ENCODE measurements around the gene ALOX12.

ALOX12 gene

DNA sequence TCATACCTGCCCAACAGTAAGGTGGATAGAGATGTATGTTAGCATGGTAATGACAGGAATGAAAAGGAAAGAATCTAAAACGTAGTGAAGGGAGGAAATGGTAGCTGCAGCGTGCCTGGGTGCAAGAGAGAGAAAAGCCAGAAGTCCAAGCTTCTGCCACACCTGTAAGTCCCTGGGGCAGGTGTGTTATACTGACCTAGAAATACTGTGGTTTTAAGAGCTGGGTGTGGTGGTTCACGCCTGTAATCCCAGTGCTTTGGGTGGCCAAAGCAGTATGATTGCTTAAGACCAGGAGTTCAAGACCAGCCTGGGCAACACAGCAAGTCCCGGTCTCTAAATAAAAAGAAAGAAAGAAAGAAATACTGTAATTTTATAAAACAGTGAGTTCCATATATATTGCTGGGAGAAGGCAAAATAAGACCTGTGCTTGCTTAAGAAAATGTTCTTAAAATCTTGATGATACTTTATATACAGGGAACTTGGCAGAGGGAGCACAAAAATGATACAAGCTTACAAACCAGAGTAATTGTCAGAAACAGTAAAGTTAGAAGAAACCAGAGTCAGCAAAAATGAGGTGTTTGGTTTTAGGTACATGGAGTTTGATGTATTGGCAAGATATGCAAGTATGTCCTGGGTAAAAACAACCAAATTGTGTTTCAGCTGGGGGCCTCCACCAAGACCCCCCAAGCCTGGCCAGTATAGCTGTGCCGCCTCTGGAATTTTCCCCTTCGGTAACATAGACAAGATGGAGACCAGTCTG is 6.6 kb downstream of the ALOX12 start:
- no peak for DNase-seq

DNA sequence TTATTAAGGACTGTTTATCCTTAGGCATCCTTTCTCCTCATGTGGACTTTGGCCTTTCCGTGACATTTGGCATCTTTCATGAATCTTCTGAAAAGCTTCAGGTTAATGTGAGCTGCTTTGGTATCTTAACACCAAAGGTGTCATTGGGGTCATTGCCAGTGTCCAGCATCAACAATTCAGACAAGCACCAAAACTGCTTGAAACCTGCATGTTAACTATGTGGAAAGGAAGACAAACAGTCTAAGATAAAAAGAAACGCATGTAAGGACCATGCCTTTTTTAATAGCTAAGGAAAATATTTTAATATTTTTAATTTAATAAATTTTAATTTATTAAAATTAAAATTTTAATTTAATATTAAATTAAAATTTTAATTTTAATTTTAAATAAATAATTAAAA is 7.9 kb downstream of the ALOX12 start:
- no peak for DNase-seq

DNA sequence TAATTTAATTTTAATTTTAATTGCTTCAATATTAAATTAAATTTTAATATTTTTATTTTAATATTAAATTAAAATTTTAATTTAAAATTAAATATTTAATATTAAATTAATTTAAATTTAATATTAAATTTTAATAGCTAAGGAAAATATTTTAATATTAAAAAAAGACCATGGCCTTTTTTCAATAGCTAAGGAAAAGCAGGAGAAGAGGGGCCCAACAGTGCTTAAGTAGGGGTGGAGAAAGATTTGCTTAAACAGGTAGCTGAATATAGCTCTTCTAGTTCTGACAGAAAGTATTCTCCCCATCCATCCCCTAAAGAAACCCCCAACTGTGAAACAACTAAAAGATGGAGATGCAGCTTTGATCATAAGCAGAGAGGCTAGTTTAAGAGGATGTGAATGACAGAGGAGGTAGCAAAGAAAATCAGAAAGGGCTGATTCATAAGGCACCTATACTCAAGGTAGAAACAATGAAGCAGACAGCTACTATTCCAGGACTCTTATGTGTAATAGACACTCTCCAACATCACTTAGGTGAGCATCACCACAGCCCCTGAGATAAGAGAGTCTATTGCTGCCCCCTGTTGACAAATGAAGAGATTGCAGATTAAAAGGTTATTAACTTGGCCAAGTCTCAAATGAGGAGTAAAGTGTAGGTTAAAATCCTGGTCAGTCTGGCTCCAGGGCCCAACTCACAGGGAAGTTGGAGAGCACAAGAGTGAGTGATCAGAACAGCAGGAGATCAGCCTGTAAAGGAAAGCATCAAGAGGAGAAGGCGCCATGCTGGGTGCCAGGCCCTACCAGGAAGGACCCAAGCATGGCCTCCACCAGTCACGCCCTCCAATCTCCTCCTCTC is 8.8 kb downstream of the ALOX12 start:
- DNase-seq, result peak; percentile 85

DNA sequence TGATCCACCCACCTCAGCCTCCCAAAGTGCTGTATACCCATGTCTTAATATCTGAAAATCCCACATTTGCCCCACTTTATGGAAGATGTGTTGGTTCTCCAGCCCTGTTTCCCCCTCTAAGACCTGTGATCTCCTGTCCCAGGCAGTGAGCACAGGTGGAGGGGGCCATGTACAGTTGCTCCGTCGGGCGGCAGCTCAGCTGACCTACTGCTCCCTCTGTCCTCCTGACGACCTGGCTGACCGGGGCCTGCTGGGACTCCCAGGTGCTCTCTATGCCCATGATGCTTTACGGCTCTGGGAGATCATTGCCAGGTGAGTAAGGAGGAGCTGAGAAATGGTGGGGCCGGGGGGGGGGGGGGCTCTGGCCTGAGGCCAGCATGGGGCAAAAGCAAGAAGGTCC is 9.9 kb downstream of the ALOX12 start:
- no peak for DNase-seq

DNA sequence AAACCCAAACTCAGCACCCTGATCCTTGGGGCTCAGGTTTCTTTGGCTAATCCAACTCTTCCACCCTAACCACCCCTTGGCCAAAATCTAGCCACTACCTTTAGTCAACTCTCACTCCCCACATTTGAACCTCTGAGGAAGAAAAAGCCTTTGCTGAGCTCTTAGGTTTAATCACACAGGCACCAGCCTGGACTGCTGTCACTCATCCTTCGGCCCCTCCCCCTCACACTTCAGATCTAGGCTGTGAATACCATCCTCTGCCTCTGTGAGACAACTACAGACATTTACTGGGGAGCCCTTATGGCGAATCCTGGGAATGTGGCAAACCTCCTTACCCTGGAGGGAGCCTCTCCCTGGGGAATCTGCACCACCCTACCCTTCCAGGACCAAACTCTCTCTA is 11.3 kb downstream of the ALOX12 start:
- no peak for DNase-seq

DNA sequence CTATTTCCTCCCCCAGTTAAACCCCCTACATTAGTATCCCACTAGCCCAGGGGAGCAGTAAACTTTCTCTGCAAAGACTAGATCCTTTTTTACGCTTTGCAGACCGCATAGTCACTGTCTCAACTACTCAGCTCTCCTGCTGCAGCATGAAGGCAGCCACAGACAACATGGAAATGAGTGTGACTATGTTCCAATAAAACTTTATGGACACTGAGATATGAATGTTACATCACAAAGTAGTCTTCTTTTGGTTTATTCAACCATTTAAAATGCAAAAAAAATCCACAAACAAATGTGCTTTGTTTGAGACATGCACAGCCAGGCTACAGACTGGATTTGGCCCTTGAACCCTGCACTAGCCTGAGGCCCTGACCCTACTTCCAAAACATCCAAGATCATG is 14.7 kb downstream of the ALOX12 start:
- no peak for DNase-seq

DNA sequence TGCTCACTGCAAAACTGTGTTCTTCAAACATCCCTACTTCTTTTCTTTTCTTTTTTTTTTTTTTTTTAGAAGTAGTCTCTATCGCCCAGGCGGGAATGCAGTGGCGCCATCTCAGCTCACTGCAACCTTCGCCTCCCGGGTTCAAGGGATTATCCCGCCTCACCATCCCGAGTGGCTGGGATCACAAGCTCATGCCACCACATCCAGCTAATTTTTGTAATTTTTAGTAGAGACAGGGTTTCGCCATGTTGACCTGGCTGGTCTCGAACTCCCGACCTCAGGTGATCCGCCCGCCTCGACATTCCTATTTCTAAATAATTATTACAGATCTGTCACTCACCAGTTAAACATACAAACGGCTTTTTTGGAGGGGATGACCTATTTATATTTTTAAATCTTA is 15.6 kb downstream of the ALOX12 start:
- no peak for DNase-seq

DNA sequence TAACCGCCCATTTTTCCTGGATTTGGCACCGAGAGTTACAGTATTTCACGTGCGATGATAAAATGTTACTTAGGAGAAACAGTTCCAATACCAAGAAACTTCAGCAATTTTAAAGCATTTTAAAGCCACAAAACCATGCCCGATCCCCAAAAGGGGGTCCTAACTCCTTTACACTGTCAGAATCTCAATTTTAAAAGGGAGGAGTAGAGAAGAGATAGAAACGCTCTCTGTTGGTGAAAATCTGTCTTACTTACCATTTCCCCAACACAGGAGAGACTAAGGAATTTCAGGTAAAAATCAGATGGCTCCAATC is 16.0 kb downstream of the ALOX12 start:
- no peak for DNase-seq

DNA sequence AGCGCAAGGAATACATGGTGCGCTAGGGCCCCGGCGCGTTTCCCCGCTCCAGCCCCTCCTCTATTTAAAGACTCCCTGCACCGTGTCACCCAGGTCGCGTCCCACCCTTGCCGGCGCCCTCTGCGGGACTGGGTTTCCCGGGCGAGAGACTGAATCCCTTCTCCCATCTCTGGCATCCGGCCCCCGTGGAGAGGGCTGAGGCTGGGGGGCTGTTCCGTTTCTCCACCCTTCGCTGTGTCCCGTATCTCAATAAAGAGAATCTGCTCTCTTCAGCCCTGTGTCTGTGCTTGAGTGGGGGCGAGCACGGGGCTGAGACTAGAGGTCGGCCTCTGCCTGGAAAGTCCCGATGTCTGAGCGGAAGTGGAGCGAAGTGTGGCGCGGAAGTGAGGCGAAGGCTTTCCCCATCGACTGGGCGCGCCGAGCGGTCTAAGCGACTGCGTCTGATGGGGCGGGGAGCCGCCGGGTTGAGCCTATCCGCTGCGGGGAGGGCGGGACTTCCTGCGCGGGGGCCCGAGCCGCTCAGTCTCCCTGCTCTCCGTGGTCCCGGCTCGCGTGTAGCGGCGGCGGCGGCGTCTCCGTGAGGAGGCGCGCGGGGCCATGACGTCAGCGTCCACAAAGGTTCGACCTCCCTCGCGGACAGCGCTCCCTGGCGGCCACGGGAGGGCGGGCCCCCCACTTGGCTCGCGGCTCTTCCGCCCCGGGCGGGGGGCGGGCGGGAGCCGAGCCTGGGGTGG is 18.6 kb downstream of the ALOX12 start:
- peak; percentile 99 for DNase-seq

DNA sequence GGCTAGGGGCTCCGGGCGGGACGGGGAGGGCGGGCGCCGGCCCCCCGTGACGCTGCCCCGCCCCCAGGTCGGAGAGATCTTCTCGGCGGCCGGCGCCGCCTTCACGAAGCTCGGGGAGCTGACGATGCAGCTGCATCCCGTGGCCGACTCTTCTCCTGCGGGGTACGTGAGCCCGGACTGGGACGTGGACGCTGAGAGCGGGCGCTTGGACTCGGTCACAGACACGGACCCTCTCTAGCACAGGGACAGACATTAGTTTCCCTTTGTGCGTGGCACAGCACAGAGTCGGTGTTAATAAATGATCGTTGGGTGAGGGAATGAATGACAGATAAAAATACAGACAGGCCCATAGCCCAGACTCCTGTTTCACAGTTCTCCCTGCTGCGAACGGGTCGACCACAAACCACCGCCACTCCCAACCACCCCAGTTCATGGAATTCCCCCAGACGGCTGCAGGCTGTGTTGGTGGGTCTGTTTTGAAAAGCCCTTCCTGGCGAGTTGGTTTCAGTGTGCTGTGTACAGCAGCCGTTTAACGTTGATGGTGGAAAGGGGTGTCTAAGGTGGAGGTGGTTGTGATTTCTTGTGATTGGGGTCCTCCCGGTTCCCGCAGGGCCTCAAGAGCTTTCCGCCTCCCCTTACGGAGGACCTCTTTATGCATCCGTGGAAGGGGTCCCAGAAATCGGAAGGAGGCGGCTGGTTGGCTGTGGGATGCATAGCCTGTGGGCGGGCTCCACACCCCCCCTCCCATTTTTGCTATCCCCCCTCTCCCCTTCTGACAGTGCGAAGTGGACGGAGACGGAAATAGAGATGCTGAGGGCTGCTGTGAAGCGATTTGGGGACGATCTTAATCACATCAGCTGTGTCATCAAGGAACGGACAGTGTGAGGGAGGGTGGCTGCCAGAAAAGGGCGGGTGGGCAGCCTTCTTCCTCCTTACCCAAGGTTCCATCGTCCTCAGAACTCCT is 19.4 kb downstream of the ALOX12 start:
- peak; percentile 94 for DNase-seq

DNA sequence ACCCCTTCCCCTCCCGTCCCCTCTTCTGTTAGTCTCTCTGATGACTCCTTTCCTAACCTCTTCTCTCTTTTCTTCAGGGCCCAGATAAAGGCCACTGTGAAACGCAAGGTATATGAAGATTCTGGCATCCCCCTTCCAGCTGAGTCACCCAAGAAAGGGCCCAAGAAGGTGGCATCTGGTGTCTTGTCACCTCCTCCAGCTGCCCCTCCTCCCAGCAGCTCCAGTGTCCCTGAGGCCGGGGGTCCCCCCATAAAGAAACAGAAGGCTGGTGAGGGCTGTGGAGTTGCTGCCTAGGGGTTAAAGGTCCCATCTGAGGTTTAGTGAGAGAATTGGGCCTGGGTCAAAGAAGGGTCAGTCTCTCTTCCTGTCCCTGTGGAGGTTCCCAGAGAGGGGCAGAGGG is 20.6 kb downstream of the ALOX12 start:
- DNase-seq, result no peak

DNA sequence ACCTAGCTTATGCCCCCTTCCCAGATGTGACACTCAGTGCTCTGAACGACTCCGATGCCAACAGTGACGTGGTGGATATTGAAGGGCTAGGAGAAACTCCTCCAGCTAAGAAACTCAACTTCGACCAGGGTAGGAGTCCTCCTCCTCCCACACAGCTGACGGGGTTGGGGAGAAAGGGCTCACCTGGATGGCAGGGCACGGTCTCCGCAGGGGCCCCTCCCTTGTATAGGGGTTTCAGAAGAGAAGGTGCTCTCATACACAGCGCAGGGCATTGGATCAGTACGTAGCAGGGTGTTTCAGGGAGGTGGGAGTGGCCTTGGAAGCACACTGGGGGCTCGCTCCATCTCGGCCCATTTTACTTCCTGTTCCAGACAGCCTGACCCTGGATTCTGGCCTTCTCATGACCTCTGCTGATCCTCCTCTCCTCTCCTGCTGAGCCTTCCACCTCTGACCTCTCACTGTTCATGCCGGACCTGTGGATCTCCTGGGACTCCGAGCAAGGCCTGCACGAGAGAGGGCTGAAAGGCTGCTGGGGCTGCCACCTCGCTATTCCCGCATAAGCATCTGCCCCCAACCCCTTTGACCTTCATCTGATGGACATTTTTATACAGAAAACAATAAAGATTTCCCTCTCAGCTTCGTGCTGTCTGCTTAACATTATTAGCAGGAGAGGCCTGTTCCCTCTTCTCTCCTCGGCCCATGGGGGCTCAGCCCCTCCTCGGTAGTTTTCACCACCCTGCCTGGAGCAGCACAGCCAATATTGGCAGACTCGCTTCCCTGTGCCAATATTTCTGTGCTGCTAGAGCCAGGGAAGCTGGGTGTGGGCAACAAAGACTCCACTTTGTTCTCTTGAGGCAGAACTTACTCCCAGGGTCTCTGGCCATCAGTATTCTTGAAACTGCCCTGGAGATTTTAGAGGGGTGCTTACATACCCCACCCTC is 21.3 kb downstream of the ALOX12 start:
- no peak for DNase-seq

DNA sequence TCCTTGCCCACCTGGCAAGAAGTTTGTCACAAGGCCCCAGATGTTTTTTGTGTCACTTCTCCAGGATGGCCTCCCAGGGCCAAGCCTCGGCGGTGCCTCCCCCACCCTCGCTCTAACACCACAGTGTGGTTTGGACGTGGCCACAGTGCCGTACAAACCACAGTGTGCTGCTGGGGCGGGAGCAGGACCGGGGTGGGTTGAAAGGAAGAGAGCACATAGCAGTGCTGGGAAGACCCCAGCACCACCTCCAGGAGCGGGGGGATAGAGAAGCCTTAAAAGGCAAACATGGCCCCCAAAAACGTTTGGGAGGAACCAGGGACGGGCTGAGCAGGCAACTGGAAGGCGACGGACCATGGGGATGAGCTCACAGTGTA is 22.0 kb downstream of the ALOX12 start:
- DNase-seq, result peak; percentile 37

DNA sequence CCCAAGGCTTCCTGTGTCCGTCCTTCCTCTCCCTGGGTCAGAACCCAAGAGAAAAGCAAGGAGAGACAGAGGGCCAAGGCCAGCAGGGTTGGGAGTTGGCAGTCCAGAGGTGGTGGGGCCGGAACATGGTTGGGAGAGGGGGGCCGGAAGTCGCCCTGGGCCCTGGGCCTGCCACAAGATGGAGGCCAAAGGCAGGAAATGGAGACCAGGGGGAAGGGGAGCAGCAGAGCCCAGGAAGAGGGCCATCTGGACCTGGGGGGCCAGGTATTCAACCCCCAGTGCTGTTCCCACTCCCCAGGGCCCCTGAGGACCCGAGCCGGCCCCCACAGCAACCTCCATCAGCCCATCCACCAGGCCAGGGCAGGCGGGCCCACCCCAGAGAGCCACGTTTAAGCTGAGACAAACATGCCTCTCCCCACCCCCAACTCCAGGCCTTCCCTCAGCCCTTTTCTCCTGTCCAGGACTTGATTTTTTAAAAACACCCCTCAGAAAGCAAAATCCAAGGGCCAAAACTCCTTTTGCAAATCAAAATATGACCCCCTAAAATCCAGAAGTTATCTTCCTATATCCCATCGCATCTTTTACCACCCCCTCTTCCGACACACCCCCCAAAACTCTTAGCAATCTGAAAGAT is 22.6 kb downstream of the ALOX12 start:
- no peak for DNase-seq

DNA sequence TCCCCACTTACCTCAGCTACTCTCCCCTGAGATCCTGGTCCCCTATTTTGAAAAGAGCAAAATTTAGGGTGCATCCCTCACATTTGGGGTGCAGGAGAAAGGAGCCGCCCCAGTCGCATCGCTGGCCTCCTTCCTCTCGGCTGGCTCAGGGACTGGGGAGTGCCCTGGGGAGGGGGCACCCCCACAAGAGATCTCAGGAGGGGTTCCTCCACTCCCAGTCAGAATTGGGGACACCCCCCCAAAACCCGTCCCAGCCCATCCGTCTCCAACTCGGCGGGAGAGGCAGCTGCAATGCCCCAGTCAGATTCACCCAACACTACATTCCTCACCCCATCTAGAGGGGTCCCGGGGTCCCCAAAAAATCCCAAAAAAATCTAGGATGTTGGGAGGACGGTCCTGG is 23.5 kb downstream of the ALOX12 start:
- DNase-seq, result no peak

DNA sequence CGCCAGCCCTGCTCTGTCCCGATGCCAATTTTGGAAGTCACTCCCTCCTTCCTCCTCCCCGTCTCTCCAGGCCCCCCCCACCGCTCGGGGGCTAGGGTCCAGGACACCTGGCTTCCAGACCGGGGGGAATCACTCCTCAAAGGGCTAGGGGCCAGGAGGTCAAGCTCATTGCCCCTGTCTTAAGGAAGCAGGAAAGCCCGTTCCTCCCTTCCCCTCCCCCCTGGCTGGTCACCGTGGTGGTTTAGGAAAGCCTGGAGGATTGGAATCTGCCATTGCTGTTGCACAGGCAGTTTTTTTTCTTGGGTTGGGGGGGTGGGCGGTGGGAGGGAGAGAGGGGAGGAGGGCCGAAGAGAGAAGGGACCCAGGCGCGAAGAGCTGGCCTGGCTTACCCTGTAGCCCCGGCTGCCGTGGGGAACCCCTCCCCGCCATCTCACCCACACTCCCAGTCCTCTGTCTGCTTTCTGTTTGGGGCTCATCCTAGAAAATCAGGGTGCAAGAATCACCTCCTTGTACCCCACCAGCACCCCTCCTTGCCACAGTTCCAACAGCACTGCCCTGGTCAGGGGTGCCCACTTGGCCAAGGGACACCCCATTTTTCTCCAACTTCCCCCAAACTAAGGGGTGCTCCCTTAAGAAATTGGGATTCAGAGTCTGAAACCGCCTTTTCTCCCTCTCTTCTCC is 24.1 kb downstream of the ALOX12 start:
- DNase-seq, result no peak

DNA sequence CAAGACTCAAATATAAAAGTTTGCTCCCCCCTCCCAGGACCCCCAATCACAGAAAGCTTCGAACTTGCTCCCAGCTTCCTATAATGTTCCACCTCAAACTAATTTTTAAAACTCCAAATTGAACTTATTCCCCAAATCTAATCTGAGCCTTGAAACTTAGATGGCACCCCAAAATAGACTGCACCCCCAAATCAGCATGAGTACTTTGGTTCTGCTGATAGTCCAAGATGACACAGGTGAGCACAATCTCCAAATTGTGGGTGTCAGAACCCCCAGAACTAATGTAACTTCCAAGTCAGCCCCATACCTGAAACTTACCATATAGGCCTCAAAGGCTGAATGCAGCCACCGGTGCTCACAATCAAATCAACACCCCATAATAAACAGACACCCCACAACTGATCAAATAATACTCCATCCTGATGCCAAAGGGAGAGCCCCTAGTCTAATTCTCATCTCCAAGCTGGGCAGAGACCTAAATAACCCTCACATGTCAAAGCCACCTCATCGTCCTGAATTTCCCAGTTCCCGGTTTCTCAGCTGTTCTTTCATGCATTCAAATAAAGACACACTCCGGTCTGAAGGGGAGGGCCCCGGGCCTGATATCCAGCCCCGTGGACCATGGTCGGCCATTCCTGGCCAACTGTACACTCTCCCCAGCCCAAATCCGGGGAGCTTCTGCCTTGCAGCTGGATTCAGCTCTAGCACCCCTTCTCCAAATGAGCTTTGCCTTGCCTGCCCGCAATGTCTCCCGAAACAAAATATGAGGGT is 25.2 kb downstream of the ALOX12 start:
- no peak for DNase-seq

DNA sequence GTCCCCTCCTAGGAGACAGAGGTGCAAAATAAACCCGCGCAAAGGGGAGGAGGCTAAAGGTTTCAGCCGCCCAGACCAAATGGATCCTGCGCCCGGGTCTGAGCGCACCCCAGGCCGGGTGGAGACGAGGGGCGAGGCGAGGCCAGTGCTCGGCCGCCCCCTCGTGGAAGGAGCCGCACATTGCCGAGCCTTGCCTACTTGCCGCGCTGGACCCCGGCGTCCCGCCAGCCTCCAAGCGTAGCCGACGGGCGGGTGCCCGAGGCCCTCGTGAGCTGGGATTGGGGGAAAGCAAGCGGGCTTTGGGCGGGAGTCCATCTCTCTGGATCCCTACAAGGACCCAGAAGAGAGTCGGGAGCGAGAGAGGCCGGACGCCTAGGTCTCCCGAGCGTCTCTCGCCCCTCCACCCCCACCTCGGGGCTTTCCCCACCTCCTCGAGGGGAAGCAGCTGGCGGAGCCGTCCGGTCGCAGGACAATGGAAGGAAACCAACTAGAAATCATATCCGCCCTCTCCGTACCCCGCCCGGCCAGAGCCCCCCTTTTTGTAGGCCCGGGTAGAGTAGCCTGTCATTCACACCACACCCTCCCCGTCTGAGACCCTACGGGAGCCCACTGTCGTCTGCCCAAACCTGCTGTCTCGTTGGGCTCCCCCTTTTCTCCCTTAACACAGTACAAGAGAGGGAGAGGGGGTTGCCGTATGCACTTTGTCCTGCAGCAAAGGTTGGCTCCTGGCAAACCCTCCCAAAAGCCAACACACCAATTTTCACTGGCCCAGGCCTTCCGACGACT is 26.3 kb downstream of the ALOX12 start:
- peak; percentile 85 for DNase-seq
